Right cardiac atrium (tissue), 5 donors: ENCODE measurements around the gene TP53RK. TPM values are rescaled to one million over a fixed set of nuclear protein-coding genes. Genes with fewer than 3 reads are reported as not detected.

ENCODE experiments used
- ATAC-seq, 2 donors: fragments of 200-7000 bp; cut with Tn5 transposase; one replicate each; pipeline versions ENCODE4 v1.8.0 to v1.9.1; 2020; ENCODE audit warnings: moderate library complexity in 2 of 2, mild to moderate bottlenecking in 1 of 2
- DNase-seq, 3 donors: peaks; one replicate each; pipeline ENCODE4 v3.0.0-alpha.2; 2020
- H3K27ac ChIP-seq: one replicate; pipeline ENCODE4 v1.5.1; 2013; ENCODE audit warnings: mild to moderate bottlenecking, low read length, control low read depth, moderate library complexity
- H3K27me3 ChIP-seq: one replicate; pipeline ENCODE4 v1.6.1; 2013; ENCODE audit not compliant: control insufficient read depth, insufficient read depth
- H3K4me1 ChIP-seq: one replicate; pipeline ENCODE4 v1.6.1; 2013; ENCODE audit warnings: low read length; ENCODE audit not compliant: control insufficient read depth, insufficient read depth
- H3K4me3 ChIP-seq: one replicate; pipeline ENCODE4 v1.5.1; 2013; ENCODE audit warnings: low read length, control low read depth
- H3K9me3 ChIP-seq: one replicate; pipeline ENCODE4 v1.6.1; 2013; ENCODE audit warnings: low read length; ENCODE audit not compliant: control insufficient read depth
- WGBS: extraction: QIAGEN DNeasy Blood & Tissue Kit; methylation state at CpG from one replicate; pipeline ENCODE4 v1.1.7; 2013; 5-methylcytosine and 5-hydroxymethylcytosine counted together
- intact Hi-C, 4 donors: fragments of 100-400 bp; cut with DNase I; formaldehyde crosslinking; loops; one replicate each; pipeline versions ENCODE4 v1.11.0 to v1.14.0; 2022 to 2023
- polyA plus RNA-seq: library from polyadenylated mRNA; stranded (reverse); fragments of 200-250 nt; gene quantifications from one replicate; pipeline ENCODE4 v1.2.3, GENCODE V29; 2013
- total RNA-seq, 4 donors: library from RNA; stranded (reverse); fragmentation: NEBNext Ultra II Directional; extraction: Animal tissue kit (Norgen Biotek cat#: 25700); gene quantifications; one replicate each; pipeline ENCODE4 v1.2.1, GENCODE V29; 2021
- donor health status: healthy with polysubstance abuse.
- donor health status: DM: no; HTN: yes; CAD: no.
- donor health status: DM: no; HTN: no; CAD: no.
- donor health status: DM: no; HTN: yes; CAD: no; lungs with severe emphysema.
- donor health status: DM: yes; HTN: yes; CAD: no.

The TP53RK gene
- total and polyA plus RNA-seq, 5 donors, result 6.8 to 9.9 (median 9.0) TPM

DNA sequence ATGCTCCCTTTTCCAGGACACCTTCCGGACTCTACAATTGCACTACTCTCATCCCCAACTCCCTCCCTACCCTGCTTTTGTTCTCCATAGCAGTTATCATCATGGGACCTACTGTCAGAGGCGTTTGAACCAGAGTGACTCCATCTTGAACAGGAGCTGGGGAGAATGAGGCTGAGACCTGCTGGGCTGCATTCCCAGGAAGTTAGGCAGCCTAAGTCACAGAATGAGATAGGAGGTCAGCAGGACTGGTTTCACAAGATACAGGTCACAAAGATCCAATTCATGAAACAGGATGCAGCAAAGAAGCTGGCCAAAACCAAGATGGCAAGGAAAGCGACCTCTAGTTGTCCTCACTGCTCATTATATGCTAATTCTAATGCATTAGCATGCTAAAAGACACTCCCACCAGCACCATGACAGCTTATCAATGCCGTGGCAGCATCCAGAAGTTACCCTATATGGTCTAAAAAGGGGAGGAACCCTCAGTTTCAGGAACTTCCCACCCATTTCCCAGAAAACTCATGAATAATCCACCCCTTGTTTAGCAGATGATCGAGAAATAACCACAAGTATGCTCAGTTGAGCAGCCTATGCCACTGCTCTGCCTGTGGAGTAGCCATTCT lies 53.6 kb downstream of the TP53RK start:
- H3K27ac ChIP-seq, result no peak overlapping the region
- WGBS, result 83% methylated on average over 5 of the region's 5 CpGs
- H3K4me1 ChIP-seq, result no peaks in the 10 kb centered on the region
- no peaks in the 10 kb centered on the region for H3K27me3 ChIP-seq
- no peaks in the 10 kb centered on the region for H3K9me3 ChIP-seq
- DNase-seq, result no peak
- ATAC-seq, result no peak
- intact Hi-C loops, result no loop called here
- H3K4me3 ChIP-seq, result no peak overlapping the region

GRCh38 chr20:46634528-46634927 lies 54.7 kb downstream of the TP53RK start:
- Histone ChIP-seq H3K27me3 (no peaks in the 10 kb centered on the region), H3K4me1 (no peaks in the 10 kb centered on the region), H3K9me3 (no peaks in the 10 kb centered on the region), H3K4me3 (no peak overlapping the region), H3K27ac (no peak overlapping the region)
- 77% methylated on average over 6 of the region's 6 CpGs for WGBS
- ATAC-seq (no peak), DNase-seq (no peak)
- intact Hi-C loops, result no loop called here

Other genes with a start within 250 kb of the TP53RK start
- 1 to 10 TPM; 1.1 to 3.2 (median 1.6) TPM for gene ZNF334, start 175.9 kb downstream of the TP53RK start, total RNA-seq
- gene ZNF334, start 175.9 kb downstream of the TP53RK start, polyA plus RNA-seq, result 1.1 TPM
- not detected for gene OCSTAMP, start 138.8 kb downstream of the TP53RK start, total RNA-seq
- gene OCSTAMP, start 138.8 kb downstream of the TP53RK start, polyA plus RNA-seq, result not detected
- gene SLC13A3, start 38.0 kb downstream of the TP53RK start, total RNA-seq, result 1 to 10 TPM in 1 of 4 donors, under 1 TPM in 3; 0.35 to 1.5 (median 0.51) TPM
- 0.50 TPM for gene SLC13A3, start 38.0 kb downstream of the TP53RK start, polyA plus RNA-seq
- gene SLC2A10, start 20.2 kb upstream of the TP53RK start, total RNA-seq, result 1 to 10 TPM; 6.7 to 8.5 (median 7.6) TPM
- gene SLC2A10, start 20.2 kb upstream of the TP53RK start, polyA plus RNA-seq, result 4.6 TPM
- 1 to 10 TPM; 1.6 to 3.7 (median 3.6) TPM for gene EYA2, start 205.4 kb upstream of the TP53RK start, total RNA-seq
- 2.7 TPM for gene EYA2, start 205.4 kb upstream of the TP53RK start, polyA plus RNA-seq